NCI-H187 (cell line): ENCODE data around the gene GNA14.
"Not testable (repeated sequence)": the region's sequence is repeated elsewhere in the genome, so short reads cannot be mapped to it uniquely, and the experiment has no call there.

Source experiments
- DNase-seq, 2 experiments: peaks; one replicate each; lab custom pipeline; 2025; lab: John Stamatoyannopoulos, UW

The GNA14 gene

DNA sequence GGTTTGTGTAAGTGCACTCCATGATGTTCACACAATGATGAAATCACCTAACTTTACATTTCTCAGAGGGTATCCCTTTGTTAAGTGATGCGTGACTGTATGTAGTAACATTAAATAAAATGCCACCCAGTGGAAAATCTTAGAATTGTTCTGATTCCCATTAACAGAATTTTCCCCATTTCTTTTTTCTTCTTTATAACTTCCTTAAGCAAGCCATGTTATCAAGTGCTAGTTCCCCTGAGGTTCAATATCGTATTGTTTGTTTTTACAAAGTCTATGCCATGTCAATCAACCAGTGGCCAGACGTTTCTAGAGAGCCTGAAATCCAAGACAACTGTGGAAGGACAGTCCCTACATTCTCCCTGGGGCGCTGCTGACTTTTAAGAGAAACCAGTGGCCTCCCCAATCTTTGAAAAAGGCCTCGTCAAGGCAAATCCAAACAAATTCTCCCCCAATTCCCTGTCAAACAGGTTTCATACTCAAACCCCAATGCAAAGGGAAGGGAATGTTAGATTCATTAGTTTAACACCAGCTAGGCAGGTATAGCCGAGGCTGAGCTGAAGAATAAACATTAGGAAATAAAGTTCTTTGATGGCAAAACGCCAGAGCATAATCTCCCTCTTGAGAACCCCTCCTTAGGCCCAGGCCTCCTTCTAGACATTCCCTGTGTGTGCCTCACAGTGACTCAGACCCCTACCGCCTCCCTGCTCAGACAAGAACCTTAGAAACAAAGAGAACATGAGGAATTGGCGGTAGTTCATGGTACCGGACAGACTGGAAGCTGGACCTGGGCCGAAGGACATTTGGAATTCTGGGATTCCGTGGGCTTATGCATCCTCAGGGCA is 198.7 kb downstream of the GNA14 start:
- no peak for DNase-seq

DNA sequence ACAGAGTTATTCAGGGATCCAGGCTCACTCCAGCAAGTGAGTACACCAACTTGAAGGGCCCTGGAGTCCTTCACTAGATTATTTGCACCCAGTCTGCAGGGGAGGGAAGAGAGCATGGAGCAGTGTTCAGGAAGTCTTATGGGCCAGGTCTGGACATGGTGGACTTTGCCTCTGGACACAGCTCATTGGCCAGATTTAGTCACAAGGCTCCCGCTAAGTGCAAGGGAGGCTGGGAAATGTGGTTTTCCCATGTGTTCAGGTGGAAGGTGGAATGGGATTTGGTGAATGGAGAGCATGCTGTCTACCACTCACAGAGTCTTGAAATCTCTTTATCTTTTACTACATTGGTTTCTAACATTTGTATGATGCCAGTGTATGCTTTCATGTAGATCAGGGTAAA is 200.5 kb downstream of the GNA14 start:
- DNase-seq, result no peak

DNA sequence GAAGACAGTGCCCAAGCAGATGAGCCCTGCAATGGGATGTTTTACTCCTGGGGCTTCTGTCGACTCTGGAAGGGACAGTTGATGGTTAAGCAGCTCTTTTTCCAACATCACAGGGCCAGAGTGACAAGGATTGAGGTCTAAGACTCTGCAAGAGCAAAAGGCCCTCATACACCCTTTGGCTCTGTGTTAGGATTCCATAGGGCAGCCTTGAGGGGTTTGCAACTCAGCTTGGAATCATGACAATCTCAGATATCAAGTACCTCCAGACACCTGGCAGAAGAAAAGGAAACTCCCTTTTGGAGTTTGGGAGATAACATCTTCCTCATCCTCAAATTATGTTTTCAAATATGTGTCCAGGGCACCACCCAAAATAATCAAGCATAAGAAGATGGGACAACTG is 205.7 kb downstream of the GNA14 start:
- DNase-seq, result no peak

DNA sequence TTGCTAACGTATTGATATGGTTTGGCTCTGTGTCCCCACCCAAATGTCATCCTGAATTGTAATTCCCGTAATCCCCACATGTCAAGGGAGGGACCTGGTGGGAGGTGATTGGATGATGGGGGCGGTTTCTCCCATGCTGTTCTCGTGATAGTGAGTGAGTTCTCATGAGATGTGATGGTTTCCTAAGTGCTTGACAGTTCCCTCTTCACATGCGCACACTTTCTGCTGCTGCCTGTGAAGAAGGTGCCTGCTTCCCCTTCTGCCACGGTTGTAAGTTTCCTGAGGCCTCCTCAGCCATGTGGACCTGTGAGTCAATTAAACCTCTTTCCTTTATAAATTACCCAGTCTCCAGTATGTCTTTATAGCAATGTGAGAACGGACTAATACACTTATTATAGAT is 207.0 kb downstream of the GNA14 start:
- not testable (repeated sequence) for DNase-seq

DNA sequence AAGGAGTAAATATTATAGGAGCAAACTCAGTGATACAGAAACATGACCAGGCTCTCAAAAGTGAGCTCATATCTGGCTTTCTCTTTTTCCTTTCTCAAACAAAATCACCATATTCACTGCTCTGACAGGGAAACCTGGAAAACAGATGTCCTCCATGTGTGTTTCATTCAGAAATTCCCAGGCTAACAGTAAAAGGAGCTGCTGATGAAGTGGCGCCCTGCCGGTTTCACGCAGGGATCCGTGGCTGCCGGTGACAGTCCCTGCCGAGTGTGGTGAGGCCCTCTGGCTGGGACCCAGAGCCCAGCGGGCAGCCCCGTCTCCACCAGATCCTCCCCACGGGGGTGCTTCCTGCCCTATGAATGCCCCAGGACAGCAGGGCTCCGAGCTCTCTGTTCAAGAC is 208.1 kb downstream of the GNA14 start:
- no peak for DNase-seq

DNA sequence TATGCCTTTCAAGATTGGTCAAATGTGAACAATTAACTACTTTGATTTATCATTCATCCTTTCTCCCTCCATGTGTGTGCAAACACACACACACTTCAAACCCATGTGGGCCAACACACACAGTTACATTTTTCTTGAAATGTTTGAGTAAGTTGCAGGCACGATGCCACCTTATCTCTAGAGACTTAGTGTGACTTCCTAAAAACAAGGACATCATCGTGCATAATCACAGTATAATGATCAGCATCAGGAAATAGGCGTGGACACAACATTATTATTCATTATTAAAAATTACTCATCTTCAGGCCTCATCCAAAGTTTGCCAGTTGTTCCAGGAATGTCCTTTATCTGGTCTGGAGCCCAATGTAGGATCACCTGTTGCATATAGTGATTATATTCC is 209.5 kb downstream of the GNA14 start:
- DNase-seq, result no peak

DNA sequence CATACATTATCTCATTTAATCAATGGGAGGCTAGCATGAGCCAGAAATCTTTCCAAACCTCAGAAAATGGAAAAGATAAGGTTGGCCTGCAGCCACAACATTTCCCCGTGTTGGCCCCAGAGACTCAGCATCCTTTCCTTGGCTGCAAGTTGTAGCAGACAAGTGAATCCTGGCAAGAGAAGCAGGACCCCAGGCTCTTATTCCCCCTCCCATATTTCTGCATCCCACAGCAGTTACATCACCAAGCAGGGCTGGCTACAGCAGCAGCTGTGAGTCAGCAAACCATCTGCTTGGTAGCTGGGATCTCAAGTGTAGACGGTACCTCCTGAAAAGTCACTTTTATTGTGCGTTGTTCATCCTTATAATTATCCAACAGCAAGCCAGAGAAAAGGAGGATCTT is 212.4 kb downstream of the GNA14 start:
- no peak for DNase-seq

DNA sequence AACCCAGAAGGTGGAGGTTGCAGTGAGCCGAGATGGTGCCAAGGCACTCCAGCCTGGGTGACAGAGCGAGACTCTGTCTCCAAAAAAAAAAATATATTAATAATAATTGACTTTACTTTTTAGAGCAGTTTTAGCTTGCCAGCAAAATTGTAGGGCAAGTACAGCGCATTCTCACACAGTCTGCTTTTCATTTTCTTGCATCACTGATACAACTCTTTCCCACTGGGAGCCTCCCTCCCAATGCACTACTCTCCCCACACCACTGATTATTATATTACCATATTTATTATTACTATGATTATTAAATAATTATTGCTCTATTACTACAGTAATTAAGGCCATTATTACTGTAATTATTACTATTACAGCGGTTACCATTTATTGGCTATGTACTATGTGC is 212.8 kb downstream of the GNA14 start:
- DNase-seq, result no peak

DNA sequence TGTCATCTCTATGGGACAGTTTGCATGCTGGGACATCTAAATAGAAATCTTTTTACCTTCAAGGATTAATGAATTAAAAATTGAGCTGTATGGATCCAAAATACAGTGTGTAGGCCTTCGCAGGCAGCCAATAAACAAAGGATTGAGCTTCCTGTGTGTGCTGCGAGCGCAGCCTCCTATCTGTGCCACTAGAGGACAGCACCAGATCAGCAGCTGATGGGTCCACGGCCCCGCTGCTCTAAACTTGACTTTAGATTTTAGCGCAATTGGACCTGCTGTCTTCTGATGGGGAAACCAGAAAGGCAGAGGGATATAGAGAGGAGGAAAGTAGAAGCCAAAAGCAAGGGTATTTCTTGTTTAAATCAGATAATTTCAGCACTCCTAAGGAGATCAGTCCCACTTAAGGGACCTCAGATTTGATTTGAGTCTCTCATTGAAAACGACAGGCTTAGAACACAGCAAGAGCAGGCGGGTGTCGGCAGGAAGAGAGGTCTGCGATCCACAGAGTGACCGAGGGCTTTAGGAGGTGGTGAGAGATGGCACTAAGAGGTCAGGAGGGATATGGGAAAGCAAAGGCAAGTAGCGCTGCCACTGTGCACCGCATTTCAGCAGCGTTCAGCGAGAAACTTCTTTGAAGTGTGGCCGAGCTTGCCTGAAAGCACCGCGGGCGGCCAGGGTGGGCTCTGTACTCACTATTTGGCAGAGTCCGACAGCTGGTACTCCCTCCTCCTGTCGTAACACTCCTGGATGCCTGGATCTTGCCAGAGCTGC is 214.3 kb downstream of the GNA14 start:
- DNase-seq, result no peak

DNA sequence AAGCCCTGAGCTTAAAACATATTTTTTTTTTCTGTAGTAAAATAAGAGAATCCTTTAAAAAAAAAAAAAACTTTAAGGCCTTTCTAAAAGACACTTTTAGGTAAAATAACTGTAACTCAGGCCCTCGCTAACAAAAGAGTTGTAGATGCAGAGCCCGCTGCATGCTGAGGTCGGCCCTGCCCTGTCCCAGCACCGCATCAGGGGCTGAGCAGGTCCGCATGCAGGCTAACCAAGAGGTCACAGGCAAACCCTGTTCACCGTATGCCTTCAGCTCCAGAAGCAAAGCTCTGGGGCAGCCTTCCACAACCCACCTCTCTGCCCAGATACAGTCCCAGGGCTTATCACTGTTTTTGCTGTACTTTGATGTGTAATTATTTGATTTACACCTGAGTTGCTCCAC is 216.1 kb downstream of the GNA14 start:
- DNase-seq, result no peak

DNA sequence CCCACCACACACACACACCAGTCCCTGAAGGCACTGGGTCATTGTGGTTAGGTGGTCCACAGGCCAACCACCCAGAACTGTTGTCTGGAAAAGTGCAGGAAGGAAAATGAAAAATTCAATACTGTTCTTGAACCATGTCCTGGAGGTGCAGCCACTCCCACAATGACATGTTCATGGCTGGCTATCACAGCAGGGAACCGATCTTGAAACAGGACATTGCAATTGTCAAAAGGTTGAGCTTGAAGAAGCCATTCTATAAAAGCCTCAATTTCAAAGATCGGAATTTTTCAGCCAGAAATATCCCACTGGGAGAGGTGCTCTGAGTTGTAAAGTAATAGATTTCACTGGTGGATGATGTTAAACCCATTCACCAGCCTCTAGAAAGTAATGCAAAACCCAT is 218.2 kb downstream of the GNA14 start:
- no peak for DNase-seq

DNA sequence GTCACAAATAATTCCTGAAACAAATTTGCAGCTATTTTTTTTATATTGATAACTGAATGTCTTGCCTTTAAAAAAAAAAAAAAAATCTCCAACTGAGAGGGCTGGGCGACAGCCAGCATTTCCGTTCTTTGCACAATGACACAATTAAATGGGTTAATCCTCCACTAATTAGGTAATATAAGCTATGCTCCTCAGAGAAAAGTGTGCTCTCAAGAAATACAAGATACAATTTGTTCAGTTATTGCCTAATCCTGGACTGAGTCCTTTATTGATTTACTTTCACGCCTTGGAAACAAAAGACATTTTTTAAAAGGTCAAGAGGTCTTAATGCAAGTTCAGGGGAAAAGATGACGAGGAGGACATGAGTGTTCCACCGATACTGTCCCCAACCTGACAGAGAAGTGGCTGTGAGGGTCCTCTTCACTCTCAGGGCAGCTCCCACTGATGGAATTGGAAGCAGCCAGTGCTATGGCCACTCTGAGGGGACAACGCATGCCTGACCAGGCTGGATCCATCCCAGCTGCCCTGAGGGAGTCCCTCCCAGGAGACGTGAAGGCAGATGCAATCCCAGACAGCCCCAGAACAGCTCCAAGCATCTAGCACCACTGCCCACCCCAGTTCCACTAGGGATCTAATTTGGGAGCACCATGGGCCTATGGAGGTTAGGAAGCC is 220.7 kb downstream of the GNA14 start:
- no peak for DNase-seq

DNA sequence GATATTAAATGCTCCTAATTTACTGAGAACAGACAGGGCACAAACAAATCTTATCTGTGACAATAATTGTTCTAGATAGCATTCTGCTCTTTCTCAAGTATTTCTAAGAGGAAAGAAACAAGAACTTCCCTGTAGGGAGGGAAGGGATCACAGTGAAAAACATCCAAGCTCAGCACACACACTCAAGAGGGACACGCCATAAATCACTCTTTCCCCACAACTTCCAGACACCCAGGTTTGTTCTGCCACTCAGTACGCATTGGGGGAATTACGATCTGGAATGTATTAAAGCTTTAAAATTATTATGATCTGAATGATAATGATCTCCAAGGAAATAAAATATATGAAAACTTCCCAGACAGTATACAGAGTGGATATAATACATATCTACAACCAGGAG is 221.4 kb downstream of the GNA14 start:
- DNase-seq, result no peak

DNA sequence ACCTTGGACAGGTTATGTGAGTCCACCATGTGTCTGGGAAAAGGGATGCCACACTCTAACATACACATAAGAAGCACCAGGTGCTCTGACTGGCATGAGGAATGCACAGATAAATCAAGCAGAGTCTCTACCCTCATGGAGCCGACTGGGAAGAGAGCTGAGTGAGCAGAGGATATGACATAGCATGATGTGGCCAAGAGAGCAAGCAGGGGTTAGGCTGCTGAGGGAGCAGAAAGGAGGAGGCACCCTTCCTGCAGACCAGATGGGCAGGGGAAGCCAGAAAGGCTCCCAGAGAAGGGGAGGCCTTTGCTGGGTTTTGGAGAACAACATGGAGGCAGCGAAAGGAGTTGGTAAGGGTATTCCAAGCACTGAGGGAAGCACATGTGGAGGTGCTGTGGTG is 223.1 kb downstream of the GNA14 start:
- DNase-seq, result no peak

DNA sequence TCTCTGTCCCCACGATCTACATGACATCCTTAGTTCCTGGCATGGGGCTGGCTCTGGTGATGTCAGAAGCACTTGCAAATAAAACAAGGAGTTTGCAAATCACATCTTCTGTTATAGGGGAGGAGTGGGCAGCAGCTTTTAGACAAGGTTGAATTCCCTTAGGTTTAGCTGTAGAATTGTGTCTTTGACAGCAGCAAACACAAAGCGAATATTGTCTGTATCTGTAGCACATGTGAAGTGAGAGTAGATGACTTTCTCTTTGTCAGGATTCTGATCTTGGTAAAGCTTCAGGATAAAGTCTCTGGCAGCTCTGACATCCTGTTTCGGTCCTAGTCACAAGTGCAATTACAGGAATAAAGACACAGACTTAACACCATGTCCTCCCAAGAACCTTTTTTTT is 224.3 kb downstream of the GNA14 start:
- DNase-seq, result no peak

DNA sequence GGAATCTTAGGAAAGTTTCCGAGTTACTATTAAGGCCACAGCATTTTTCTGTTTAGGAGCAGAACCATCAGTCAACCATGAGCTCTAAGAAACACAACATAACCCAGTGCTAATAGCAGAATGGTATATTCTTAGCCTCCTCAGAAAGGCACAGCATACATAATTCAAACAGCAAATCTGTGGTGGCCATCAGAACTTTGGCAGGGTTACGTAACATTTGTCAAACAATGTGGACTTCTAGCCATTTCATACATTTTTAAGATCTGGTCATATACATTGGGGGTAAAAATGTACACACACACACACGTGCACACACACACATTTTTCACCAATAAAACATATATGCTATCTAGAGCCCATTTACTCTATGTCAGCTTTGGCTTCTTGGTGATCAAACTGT is 225.2 kb downstream of the GNA14 start:
- no peak for DNase-seq

DNA sequence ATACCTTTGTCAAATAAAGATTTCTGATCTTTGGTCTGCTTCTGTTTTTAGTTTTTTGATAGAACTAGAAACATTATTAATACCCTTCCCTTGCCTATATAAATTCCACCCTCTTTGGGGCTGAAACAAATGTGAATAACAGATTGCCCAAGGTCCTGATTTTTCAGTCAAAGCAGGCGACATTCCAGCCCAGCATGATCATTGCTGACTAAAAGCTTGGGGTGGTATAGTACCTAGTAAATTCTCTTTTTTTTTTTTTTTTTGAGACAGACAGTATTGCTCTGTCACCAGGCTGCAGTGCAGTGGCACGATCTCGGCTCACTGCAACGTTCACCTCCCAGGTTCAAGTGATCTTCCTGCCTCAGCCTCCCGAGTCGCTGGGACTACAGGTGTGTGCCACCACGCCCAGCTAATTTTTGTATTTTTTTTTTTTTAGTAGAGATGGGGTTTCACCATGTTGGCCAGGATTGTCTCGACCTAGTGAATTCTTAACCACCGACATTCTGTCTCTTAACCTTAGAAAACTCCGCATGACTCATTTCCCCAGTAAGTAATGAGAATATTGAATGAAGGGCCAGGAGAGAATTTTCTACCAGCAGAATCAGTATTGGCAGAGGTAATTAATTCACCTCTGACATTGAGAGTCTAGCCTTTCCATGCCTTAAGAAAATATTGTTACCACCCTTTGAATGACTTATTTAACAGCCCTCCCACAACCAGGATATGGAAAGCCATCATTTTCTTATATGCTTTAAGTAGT is 226.4 kb downstream of the GNA14 start:
- DNase-seq, result no peak

DNA sequence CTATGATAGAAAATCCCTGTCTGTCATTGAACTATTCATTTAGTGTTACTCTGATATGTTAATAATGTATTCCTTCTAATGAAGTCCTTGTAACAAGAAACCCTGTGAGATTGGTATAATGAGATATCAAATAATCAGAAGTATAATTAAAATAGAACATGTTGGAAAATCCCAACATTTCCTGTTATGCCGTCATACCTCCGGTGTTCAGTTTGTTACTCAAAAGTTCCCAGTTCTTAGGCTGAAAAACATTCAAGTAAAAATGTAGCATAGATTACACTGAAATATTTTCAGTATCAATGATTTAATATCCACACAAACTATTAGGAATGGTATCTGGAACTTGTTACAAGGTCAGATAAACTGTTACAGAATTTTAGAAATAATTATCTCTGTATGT is 227.5 kb downstream of the GNA14 start:
- no peak for DNase-seq

DNA sequence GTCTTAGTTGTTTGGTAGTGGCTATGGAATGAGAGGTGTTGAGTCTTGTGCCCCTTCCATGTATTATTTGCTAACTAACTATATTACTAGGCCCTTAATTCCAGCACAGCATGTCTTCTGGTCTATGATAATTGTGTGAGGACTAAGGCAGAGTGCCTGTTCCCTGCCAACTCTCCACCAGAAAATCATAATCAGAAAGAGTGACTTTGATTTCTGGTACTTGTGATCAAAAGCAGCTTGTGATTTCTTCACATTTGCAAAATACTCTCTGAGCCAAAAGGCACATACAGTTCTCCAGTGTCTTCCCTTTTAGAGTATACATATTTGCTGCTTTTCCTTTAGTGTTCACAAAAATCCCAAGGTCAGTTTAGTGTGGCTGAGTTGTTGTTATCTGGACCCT is 229.9 kb downstream of the GNA14 start:
- DNase-seq, result no peak

DNA sequence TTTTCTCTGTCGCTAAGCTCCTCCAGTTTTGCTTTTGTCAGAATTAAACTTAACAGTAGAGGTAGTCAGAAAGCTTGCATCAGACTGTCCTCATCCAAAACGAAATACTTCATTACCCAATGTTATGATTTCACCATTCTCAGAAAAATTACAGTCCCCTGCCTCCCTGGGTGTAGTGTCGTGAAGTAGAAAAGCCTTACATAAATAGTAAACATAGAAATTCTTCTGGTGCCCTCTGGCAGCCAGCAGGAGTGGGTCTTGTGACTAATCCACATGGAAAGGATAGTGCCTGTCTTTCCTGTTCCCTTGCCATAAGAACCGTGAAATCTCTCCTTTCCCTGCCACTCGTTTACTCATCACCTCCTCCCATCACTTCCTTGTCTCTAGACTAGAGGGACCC is 230.6 kb downstream of the GNA14 start:
- no peak for DNase-seq

DNA sequence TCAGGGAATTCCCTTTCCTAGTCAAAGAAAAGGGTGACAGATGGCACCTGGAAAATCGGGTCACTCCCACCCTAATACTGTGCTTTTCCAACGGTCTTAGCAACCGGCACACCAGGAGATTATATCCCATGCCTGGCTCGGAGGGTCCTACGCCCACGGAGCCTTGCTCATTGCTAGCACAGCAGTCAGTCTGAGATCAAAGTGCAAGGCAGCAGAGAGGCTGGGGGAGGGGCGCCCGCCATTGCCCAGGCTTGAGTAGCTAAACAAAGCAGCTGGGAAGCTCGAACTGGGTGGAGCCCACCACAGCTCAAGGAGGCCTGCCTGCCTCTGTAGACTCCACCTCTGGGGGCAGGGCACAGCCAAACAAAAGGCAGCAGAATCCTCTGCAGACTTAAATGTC is 239.6 kb downstream of the GNA14 start:
- DNase-seq, result not testable (repeated sequence)

DNA sequence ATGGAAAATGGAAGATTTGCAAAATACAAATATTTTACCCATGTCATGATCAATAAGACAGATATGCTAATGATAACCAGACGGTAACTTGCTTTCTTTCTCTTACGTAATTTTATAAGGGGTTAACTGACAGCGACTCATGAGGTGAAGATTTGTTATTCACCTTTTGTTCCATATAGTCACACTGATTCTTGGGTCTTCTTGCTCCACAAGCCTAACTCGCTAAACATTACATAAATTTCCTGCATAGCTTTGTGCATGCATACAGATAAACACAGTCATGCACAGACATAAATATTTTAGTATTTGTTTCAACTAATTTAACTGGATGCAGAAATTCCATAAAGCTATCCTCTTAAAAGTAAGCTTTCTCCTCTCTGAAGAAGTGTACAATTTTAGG is 244.9 kb downstream of the GNA14 start:
- no peak for DNase-seq
